Measurements from ENCODE around the gene KLF16.

Gene KLF16

GRCh38 chr19:1817553-1818179 lies 45.7 kb downstream of the KLF16 start:
- TF ChIP-seq ZFP30 (CRISPR knock-in tag; IDR thresholded peaks at IDR 0.05) (no peak), TCF4 (CRISPR knock-in tag; IDR thresholded peaks at IDR 0.05; ENCODE audit: borderline replicate concordance) (no peak), TOX (CRISPR knock-in tag; IDR thresholded peaks at IDR 0.05; ENCODE audit: borderline replicate concordance) (no peak), ZNF70 (CRISPR knock-in tag; IDR thresholded peaks at IDR 0.05) (no peak), ISL1 (CRISPR knock-in tag; IDR thresholded peaks at IDR 0.05) (no peak), SNAI2 (CRISPR knock-in tag; IDR thresholded peaks at IDR 0.05) (no peak), ZFP3 (CRISPR knock-in tag; IDR thresholded peaks at IDR 0.05) (no peak), CSDC2 (CRISPR knock-in tag; IDR thresholded peaks at IDR 0.05) (no peak)
- TF ChIP-seq, protein P1, sequence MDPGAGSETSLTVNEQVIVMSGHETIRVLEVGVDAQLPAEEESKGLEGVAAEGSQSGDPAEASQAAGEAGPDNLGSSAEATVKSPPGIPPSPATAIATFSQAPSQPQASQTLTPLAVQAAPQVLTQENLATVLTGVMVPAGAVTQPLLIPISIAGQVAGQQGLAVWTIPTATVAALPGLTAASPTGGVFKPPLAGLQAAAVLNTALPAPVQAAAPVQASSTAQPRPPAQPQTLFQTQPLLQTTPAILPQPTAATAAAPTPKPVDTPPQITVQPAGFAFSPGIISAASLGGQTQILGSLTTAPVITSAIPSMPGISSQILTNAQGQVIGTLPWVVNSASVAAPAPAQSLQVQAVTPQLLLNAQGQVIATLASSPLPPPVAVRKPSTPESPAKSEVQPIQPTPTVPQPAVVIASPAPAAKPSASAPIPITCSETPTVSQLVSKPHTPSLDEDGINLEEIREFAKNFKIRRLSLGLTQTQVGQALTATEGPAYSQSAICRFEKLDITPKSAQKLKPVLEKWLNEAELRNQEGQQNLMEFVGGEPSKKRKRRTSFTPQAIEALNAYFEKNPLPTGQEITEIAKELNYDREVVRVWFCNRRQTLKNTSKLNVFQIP (CRISPR knock-in tag; IDR thresholded peaks at IDR 0.05; ENCODE audit: borderline replicate concordance, low read depth), result no peak
- TF ChIP-seq, protein P2, sequence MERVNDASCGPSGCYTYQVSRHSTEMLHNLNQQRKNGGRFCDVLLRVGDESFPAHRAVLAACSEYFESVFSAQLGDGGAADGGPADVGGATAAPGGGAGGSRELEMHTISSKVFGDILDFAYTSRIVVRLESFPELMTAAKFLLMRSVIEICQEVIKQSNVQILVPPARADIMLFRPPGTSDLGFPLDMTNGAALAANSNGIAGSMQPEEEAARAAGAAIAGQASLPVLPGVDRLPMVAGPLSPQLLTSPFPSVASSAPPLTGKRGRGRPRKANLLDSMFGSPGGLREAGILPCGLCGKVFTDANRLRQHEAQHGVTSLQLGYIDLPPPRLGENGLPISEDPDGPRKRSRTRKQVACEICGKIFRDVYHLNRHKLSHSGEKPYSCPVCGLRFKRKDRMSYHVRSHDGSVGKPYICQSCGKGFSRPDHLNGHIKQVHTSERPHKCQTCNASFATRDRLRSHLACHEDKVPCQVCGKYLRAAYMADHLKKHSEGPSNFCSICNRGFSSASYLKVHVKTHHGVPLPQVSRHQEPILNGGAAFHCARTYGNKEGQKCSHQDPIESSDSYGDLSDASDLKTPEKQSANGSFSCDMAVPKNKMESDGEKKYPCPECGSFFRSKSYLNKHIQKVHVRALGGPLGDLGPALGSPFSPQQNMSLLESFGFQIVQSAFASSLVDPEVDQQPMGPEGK (CRISPR knock-in tag; IDR thresholded peaks at IDR 0.05; ENCODE audit: borderline replicate concordance), result no peak
- TF ChIP-seq, protein P3, sequence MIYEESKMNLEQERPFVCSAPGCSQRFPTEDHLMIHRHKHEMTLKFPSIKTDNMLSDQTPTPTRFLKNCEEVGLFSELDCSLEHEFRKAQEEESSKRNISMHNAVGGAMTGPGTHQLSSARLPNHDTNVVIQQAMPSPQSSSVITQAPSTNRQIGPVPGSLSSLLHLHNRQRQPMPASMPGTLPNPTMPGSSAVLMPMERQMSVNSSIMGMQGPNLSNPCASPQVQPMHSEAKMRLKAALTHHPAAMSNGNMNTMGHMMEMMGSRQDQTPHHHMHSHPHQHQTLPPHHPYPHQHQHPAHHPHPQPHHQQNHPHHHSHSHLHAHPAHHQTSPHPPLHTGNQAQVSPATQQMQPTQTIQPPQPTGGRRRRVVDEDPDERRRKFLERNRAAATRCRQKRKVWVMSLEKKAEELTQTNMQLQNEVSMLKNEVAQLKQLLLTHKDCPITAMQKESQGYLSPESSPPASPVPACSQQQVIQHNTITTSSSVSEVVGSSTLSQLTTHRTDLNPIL (CRISPR knock-in tag; IDR thresholded peaks at IDR 0.05; ENCODE audit: low read depth), result no peak
- no peak for ATAC-seq

DNA sequence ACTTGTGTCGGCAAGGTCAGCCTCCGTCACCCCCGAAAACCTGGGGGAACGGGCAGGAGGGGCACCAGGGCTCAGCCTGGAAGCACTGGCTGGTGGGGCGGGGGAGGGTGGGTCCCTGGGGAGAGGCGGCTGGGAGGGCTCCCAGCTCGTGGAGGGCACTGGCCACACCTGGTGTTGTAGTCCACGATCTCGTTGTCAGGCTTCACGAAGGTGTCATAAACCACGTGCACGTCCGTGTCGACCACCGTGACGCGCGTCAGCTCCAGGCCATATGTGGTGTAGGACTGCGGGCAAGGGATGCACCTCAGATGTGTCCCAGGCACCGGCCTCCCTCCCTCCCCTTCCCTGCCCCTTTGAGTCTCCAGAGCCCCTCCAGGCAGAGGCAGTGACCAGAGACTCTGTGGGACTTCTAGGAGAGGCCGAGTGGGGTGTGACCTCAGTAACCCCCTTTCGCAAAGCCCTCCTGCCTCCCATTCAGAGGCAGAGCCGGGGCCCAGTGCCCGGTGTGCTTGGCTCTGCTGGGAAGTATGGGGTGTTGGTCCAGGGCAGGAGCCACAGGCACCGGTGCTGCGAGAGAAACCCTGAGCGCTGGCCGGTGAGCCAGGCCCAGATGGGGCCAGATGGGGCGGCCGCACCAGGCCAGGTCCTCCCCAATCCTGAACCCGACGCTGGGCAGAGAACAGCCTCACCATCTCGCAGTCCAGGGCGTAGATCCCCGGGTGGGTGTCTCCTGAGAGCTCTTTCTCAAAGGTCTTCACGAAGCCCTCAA lies 46.7 kb downstream of the KLF16 start:
- no peak for ATAC-seq
- TF ChIP-seq ZFP3 (CRISPR knock-in tag; IDR thresholded peaks at IDR 0.05), result no peak
- TF ChIP-seq, protein P2 (CRISPR knock-in tag; IDR thresholded peaks at IDR 0.05; ENCODE audit: borderline replicate concordance), result no peak
- TF ChIP-seq, protein P1 (CRISPR knock-in tag; IDR thresholded peaks at IDR 0.05; ENCODE audit: borderline replicate concordance, low read depth), result no peak
- no peak for TF ChIP-seq ESRRG (CRISPR knock-in tag; IDR thresholded peaks at IDR 0.05)
- no peak for TF ChIP-seq BACH2 (CRISPR knock-in tag; IDR thresholded peaks at IDR 0.05; ENCODE audit: borderline replicate concordance)
- TF ChIP-seq, protein P4, sequence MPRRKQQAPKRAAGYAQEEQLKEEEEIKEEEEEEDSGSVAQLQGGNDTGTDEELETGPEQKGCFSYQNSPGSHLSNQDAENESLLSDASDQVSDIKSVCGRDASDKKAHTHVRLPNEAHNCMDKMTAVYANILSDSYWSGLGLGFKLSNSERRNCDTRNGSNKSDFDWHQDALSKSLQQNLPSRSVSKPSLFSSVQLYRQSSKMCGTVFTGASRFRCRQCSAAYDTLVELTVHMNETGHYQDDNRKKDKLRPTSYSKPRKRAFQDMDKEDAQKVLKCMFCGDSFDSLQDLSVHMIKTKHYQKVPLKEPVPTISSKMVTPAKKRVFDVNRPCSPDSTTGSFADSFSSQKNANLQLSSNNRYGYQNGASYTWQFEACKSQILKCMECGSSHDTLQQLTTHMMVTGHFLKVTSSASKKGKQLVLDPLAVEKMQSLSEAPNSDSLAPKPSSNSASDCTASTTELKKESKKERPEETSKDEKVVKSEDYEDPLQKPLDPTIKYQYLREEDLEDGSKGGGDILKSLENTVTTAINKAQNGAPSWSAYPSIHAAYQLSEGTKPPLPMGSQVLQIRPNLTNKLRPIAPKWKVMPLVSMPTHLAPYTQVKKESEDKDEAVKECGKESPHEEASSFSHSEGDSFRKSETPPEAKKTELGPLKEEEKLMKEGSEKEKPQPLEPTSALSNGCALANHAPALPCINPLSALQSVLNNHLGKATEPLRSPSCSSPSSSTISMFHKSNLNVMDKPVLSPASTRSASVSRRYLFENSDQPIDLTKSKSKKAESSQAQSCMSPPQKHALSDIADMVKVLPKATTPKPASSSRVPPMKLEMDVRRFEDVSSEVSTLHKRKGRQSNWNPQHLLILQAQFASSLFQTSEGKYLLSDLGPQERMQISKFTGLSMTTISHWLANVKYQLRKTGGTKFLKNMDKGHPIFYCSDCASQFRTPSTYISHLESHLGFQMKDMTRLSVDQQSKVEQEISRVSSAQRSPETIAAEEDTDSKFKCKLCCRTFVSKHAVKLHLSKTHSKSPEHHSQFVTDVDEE (CRISPR knock-in tag; IDR thresholded peaks at IDR 0.05), result no peak
- TF ChIP-seq RARB (CRISPR knock-in tag; IDR thresholded peaks at IDR 0.05), result no peak
- TF ChIP-seq ARNTL (CRISPR knock-in tag; IDR thresholded peaks at IDR 0.05; ENCODE audit: borderline replicate concordance, low read depth), result no peak
- no peak for TF ChIP-seq ZC3H10 (CRISPR knock-in tag; IDR thresholded peaks at IDR 0.05)
- no peak for TF ChIP-seq TOX (CRISPR knock-in tag; IDR thresholded peaks at IDR 0.05; ENCODE audit: borderline replicate concordance)
- TF ChIP-seq SNAI2 (CRISPR knock-in tag; IDR thresholded peaks at IDR 0.05), result no peak
- TF ChIP-seq GLIS3 (CRISPR knock-in tag; IDR thresholded peaks at IDR 0.05), result no peak
- no peak for TF ChIP-seq PPARA (CRISPR knock-in tag; IDR thresholded peaks at IDR 0.05; ENCODE audit: borderline replicate concordance)
- TF ChIP-seq ZNF70 (CRISPR knock-in tag; IDR thresholded peaks at IDR 0.05), result no peak
- TF ChIP-seq ZFP30 (CRISPR knock-in tag; IDR thresholded peaks at IDR 0.05), result no peak
- no peak for TF ChIP-seq TCF4 (CRISPR knock-in tag; IDR thresholded peaks at IDR 0.05; ENCODE audit: borderline replicate concordance)
- TF ChIP-seq OSR1 (CRISPR knock-in tag; IDR thresholded peaks at IDR 0.05), result no peak
- TF ChIP-seq ZNF565 (CRISPR knock-in tag; conservative IDR thresholded peaks at IDR 0.05; ENCODE audit: low read depth), result no peak
- TF ChIP-seq, protein P3 (CRISPR knock-in tag; IDR thresholded peaks at IDR 0.05; ENCODE audit: low read depth), result no peak
- TF ChIP-seq ZNF8 (CRISPR knock-in tag; IDR thresholded peaks at IDR 0.05), result no peak
